Loucy (cell line): ENCODE measurements around the gene RAB35.

Source experiments
- H2AFZ ChIP-seq: fragments of 200-600 bp; sonication (generic); 2 replicates; pipeline ENCODE4 v1.6.0; 2016; ENCODE audit warnings: antibody characterized with exemption, mild to moderate bottlenecking, low read length, moderate library complexity
- H3F3A ChIP-seq: fragments of 200-600 bp; 2 replicates; pipeline ENCODE4 v1.6.0; 2016; ENCODE audit warnings: antibody characterized with exemption, low read depth, mild to moderate bottlenecking
- H3K27me3 ChIP-seq: fragments of 200-600 bp; sonication (generic); 2 replicates; pipeline ENCODE4 v1.6.1; 2014; ENCODE audit warnings: low read length, mild to moderate bottlenecking; ENCODE audit not compliant: insufficient read depth, poor library complexity, severe bottlenecking
- H3K36me3 ChIP-seq: fragments of 200-600 bp; sonication (generic); 2 replicates; pipeline ENCODE4 v1.6.1; 2016; ENCODE audit warnings: low read length; ENCODE audit not compliant: insufficient read depth
- H3K4me1 ChIP-seq: fragments of 200-600 bp; sonication (generic); 2 replicates; pipeline ENCODE4 v1.5.1; 2014; ENCODE audit warnings: low read length, mild to moderate bottlenecking; ENCODE audit not compliant: insufficient read depth, poor library complexity, severe bottlenecking
- H3K4me2 ChIP-seq: fragments of 200-600 bp; sonication (generic); 2 replicates; pipeline ENCODE4 v1.6.0; 2014; ENCODE audit warnings: antibody characterized with exemption, low read length, low read depth, mild to moderate bottlenecking; ENCODE audit not compliant: poor library complexity, severe bottlenecking
- H3K4me3 ChIP-seq: fragments of 200-600 bp; sonication (generic); 2 replicates; pipeline ENCODE4 v1.5.1; 2014; ENCODE audit warnings: low read length, mild to moderate bottlenecking, mixed read lengths; ENCODE audit not compliant: poor library complexity, severe bottlenecking
- H3K79me2 ChIP-seq: fragments of 200-600 bp; sonication (generic); 2 replicates; pipeline ENCODE4 v1.6.1; 2014; ENCODE audit warnings: low read length; ENCODE audit not compliant: insufficient read depth
- H3K9ac ChIP-seq: fragments of 200-600 bp; sonication (generic); 2 replicates; pipeline ENCODE4 v1.6.0; 2014; ENCODE audit warnings: mild to moderate bottlenecking, low read depth, low read length, moderate library complexity; ENCODE audit not compliant: poor library complexity, severe bottlenecking
- H3K9me2 ChIP-seq: fragments of 200-600 bp; sonication (generic); replicated peaks from 2 replicates; pipeline ENCODE4 v1.6.1; 2016; ENCODE audit warnings: low read depth, low read length, mixed read lengths
- H3K9me3 ChIP-seq: fragments of 200-600 bp; sonication (generic); 2 replicates; pipeline ENCODE4 v1.6.1; 2014; ENCODE audit warnings: mild to moderate bottlenecking, antibody characterized with exemption, low read length, low read depth; ENCODE audit not compliant: insufficient read depth
- H4K20me1 ChIP-seq: fragments of 200-600 bp; sonication (generic); 2 replicates; pipeline ENCODE4 v1.6.0; 2014; ENCODE audit warnings: antibody characterized with exemption, low read length, mild to moderate bottlenecking; ENCODE audit not compliant: insufficient read depth, poor library complexity, severe bottlenecking
- EZH2phosphoT487 ChIP-seq: fragments of 200-600 bp; IDR thresholded peaks from 2 replicates; pipeline ENCODE4 v1.6.1; 2018; ENCODE audit warnings: antibody characterized with exemption, mild to moderate bottlenecking, moderate library complexity, borderline replicate concordance
- TF ChIP-seq, protein P1 (sequence below): fragments of 200-600 bp; sonication (generic); conservative IDR thresholded peaks from 2 replicates; pipeline ENCODE4 v1.5.1; 2014; ENCODE audit warnings: mild to moderate bottlenecking, antibody characterized with exemption, low read length

The RAB35 gene

DNA sequence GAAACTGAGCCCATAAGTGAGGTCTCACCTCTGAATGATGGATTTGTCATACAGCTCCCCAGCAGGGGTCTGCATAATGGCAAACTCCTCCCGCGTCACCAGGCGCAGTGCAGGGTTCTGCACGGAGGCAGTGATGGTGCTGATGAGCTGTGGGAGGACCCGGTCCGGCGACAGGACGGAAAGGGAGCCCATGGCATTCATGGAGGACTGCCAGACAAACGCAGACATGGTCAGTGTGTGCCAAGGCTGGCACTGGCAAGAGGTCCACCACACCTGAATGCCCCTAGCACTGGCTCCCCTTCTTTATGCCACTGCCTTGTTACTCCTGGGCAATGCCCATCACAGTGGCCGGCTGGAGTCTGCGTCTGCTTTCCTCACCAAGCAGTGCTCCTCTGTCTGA is 45.3 kb upstream of the RAB35 start:
- Histone ChIP-seq H3K27me3 (no peaks in the 10 kb centered on the region), H3K4me3 (no peak overlapping the region), H3K4me1 (no peaks in the 10 kb centered on the region), H3K9me2 (no peaks in the 10 kb centered on the region), H2AFZ (no peak overlapping the region), H3K36me3 (peaks cover 77% of the 10 kb centered on the region; the same call in 1 of the 2 replicates), H4K20me1 (no peaks in the 10 kb centered on the region), H3K79me2 (no peaks in the 10 kb centered on the region), H3K4me2 (no peak overlapping the region), H3K9me3 (no peaks in the 10 kb centered on the region), H3F3A (no peaks in the 10 kb centered on the region), H3K9ac (no peak overlapping the region)
- TF ChIP-seq EZH2phosphoT487: no peak
- TF ChIP-seq, protein P1, sequence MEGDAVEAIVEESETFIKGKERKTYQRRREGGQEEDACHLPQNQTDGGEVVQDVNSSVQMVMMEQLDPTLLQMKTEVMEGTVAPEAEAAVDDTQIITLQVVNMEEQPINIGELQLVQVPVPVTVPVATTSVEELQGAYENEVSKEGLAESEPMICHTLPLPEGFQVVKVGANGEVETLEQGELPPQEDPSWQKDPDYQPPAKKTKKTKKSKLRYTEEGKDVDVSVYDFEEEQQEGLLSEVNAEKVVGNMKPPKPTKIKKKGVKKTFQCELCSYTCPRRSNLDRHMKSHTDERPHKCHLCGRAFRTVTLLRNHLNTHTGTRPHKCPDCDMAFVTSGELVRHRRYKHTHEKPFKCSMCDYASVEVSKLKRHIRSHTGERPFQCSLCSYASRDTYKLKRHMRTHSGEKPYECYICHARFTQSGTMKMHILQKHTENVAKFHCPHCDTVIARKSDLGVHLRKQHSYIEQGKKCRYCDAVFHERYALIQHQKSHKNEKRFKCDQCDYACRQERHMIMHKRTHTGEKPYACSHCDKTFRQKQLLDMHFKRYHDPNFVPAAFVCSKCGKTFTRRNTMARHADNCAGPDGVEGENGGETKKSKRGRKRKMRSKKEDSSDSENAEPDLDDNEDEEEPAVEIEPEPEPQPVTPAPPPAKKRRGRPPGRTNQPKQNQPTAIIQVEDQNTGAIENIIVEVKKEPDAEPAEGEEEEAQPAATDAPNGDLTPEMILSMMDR: no peak

DNA sequence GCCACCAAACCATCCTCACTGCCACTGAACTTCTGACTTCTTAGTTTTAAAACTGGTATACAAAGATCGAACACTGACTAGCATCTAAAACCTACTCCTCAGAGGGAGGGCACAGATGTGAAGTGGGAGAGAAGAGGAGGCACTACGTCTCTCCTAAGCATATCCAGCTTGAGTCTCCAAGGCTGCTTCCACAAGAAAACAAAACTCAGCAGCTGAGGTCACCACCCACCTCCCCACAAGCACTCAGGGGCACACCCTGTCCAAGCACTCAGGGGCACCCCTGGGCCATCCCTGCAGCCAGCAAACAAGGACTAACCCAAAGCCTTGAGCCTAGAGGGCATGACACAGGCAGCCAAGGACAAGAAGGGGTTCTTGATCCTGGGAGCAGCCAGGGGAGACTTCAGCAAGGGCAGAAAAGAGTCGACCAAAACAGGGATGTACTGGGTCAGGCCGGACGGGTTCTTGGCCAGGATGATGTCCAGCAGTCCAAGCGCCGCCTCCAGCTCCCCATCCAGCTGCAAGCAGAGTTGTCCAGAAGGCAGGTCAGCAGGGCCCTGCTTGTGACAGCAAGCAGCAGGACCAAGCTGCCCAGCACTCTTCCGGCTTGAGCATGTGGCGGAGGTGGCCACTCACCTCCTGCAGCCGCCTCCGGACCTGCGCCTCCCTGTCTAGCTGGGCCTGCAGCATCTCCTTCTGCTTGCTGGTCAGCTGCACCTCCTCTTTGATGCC is 43.1 kb upstream of the RAB35 start:
- H3K9me3 ChIP-seq: no peaks in the 10 kb centered on the region
- H3K4me3 ChIP-seq: no peak overlapping the region
- no peaks in the 10 kb centered on the region for H4K20me1 ChIP-seq
- H3K36me3 ChIP-seq: peaks cover 95% of the 10 kb centered on the region; the same call in 1 of the 2 replicates
- no peaks in the 10 kb centered on the region for H3K27me3 ChIP-seq
- TF ChIP-seq, protein P1: no peak
- TF ChIP-seq EZH2phosphoT487: no peak
- no peaks in the 10 kb centered on the region for H3K79me2 ChIP-seq
- H2AFZ ChIP-seq: no peak overlapping the region
- H3F3A ChIP-seq: no peaks in the 10 kb centered on the region
- H3K9ac ChIP-seq: no peak overlapping the region
- no peaks in the 10 kb centered on the region for H3K4me1 ChIP-seq
- no peak overlapping the region for H3K4me2 ChIP-seq
- H3K9me2 ChIP-seq: no peaks in the 10 kb centered on the region

DNA sequence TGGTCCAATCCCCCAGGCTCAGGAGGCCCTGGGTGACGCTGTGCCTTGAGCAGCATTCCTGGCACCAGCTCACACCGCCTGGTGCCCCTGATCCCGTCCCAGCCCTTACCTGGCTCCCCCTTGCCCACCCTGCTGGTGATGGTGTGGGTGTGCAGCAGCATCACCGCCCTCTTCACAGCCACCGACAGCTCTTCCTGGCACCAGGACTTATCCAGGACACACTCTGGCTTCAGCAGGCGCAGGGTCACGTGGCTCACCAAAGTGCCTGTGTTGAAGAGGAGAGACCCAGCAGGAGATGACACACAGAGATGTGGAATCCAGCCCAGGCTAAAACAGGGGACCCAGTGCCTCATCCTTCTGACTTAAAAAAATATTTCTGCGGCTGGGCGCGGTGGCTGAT is 41.8 kb upstream of the RAB35 start:
- Histone ChIP-seq H3F3A (no peaks in the 10 kb centered on the region), H4K20me1 (no peaks in the 10 kb centered on the region), H3K4me2 (no peak overlapping the region), H3K9me3 (no peaks in the 10 kb centered on the region), H3K9ac (no peak overlapping the region), H3K9me2 (no peaks in the 10 kb centered on the region), H3K36me3 (peaks cover 96% of the 10 kb centered on the region; the same call in 1 of the 2 replicates), H3K4me1 (no peaks in the 10 kb centered on the region), H2AFZ (no peak overlapping the region), H3K79me2 (no peaks in the 10 kb centered on the region), H3K4me3 (no peak overlapping the region), H3K27me3 (no peaks in the 10 kb centered on the region)
- no peak for TF ChIP-seq EZH2phosphoT487
- TF ChIP-seq, protein P1: no peak
